Endodermal cell (in vitro differentiated cells): Measurements from ENCODE around the gene LSR. TPM values are rescaled to one million over a fixed set of nuclear protein-coding genes. Genes with fewer than 3 reads are reported as not detected.

Source experiments
- DNase-seq: peaks from one replicate; pipeline ENCODE4 v3.0.0-alpha.2; 2017
- H3K27ac ChIP-seq: 2 replicates; pipeline ENCODE4 v1.5.1; 2013; ENCODE audit warnings: mild to moderate bottlenecking, low read depth, low read length, moderate library complexity
- H3K27me3 ChIP-seq: 2 replicates; pipeline ENCODE4 v1.6.1; 2013; ENCODE audit warnings: mild to moderate bottlenecking, low read length, moderate library complexity; ENCODE audit not compliant: insufficient read depth, control insufficient read depth, poor library complexity, severe bottlenecking
- H3K36me3 ChIP-seq: 2 replicates; pipeline ENCODE4 v1.7.0; 2013; ENCODE audit warnings: mild to moderate bottlenecking, low read length, moderate library complexity; ENCODE audit not compliant: control insufficient read depth, insufficient read depth
- H3K4me1 ChIP-seq: one replicate; pipeline ENCODE4 v1.7.0; 2013; ENCODE audit warnings: low read length; ENCODE audit not compliant: control insufficient read depth, insufficient read depth
- H3K4me3 ChIP-seq: 2 replicates; pipeline ENCODE4 v1.5.1; 2013; ENCODE audit warnings: mild to moderate bottlenecking, low read length, moderate library complexity
- H3K9ac ChIP-seq: 2 replicates; pipeline ENCODE4 v1.6.1; 2013; ENCODE audit warnings: mild to moderate bottlenecking, low read length, moderate library complexity; ENCODE audit not compliant: poor library complexity, severe bottlenecking; ENCODE audit errors: extremely low read depth
- H3K9me3 ChIP-seq: 2 replicates; pipeline ENCODE4 v1.6.1; 2013; ENCODE audit warnings: mild to moderate bottlenecking, low read length, moderate library complexity; ENCODE audit not compliant: control insufficient read depth
- H3K27ac Mint-ChIP-seq: 2 replicates; pipeline ENCODE4 v1.8.0; 2020; ENCODE audit warnings: mixed read lengths
- H3K27me3 Mint-ChIP-seq: 2 replicates; pipeline ENCODE4 v1.8.0; 2021; ENCODE audit warnings: mild to moderate bottlenecking, mixed read lengths; ENCODE audit not compliant: insufficient read depth
- H3K36me3 Mint-ChIP-seq: 2 replicates; pipeline ENCODE4 v1.8.0; 2020; ENCODE audit warnings: low read depth, mixed read lengths
- H3K4me1 Mint-ChIP-seq: 2 replicates; pipeline ENCODE4 v1.8.0; 2020; ENCODE audit warnings: mixed read lengths
- H3K4me3 Mint-ChIP-seq: 2 replicates; pipeline ENCODE4 v1.8.0; 2020; ENCODE audit warnings: mild to moderate bottlenecking, moderate library complexity, mixed read lengths
- H3K9me3 Mint-ChIP-seq: 2 replicates; pipeline ENCODE4 v1.8.0; 2020; ENCODE audit warnings: mild to moderate bottlenecking, mixed read lengths
- WGBS, 2 experiments: methylation state at CpG; one replicate each; pipeline versions ENCODE4 v1.1.5 to v1.1.7; 2013; ENCODE audit warnings: missing lambda C conversion rate in 2 of 2, mixed read lengths in 1 of 2; ENCODE audit not compliant: insufficient coverage in 1 of 2, insufficient read length in 1 of 2; 5-methylcytosine and 5-hydroxymethylcytosine counted together
- total RNA-seq, 2 donors: library from RNA; stranded (reverse); fragmentation: NEBNext Ultra II Directional in 1 of 2; extraction: Animal tissue kit (Norgen Biotek cat#: 25700) in 1 of 2; gene quantifications; 2 replicates in 1 of 2; 3 replicates in 1 of 2; pipeline ENCODE4 v1.2.1, GENCODE V29; 2021
- TF ChIP-seq, protein P1 (sequence below): fragments of 200-600 bp; sonication (generic); conservative IDR thresholded peaks from 2 replicates; pipeline ENCODE4 v1.5.0; 2021; ENCODE audit warnings: antibody characterized with exemption, mild to moderate bottlenecking

Gene LSR
- total RNA-seq, 2 donors from 2014 or later = 112 to 170 TPM

DNA sequence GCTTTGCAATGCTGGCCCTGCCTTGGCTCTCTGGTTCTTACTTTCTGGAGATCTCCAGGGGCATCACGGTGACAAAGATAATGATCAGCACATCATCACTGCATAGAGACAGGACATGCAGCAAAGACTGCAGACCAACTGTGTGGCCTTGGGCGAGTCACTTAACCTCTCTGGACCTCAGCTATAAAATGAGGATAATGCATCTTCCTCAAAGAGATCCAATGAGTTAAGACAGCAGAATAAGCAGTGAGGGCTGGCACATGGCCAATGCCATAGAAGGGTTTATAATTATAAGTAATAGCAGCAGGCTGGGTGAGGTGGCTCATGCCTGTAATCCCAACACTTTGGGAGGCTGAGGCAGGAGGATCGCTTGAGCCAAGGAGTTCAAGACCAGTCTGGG lies 45.5 kb downstream of the LSR start:
- Mint-ChIP-seq H3K4me1 (peaks cover 3% of the 10 kb centered on the region), H3K27me3 (peaks cover 8% of the 10 kb centered on the region), H3K36me3 (no peaks in the 10 kb centered on the region), H3K9me3 (no peaks in the 10 kb centered on the region), H3K27ac (no peak overlapping the region), H3K4me3 (no peak overlapping the region)
- H3K36me3 ChIP-seq = no peaks in the 10 kb centered on the region
- H3K27me3 ChIP-seq = no peaks in the 10 kb centered on the region
- DNase-seq = no peak
- no peaks in the 10 kb centered on the region for H3K9me3 ChIP-seq
- WGBS, 2 experiments = 67 to 90% methylated on average over 2 to 3 of the region's 3 CpGs
- peaks cover 5% of the 10 kb centered on the region for H3K4me1 ChIP-seq
- H3K27ac ChIP-seq = no peak overlapping the region
- no peak overlapping the region for H3K9ac ChIP-seq
- TF ChIP-seq, protein P1, sequence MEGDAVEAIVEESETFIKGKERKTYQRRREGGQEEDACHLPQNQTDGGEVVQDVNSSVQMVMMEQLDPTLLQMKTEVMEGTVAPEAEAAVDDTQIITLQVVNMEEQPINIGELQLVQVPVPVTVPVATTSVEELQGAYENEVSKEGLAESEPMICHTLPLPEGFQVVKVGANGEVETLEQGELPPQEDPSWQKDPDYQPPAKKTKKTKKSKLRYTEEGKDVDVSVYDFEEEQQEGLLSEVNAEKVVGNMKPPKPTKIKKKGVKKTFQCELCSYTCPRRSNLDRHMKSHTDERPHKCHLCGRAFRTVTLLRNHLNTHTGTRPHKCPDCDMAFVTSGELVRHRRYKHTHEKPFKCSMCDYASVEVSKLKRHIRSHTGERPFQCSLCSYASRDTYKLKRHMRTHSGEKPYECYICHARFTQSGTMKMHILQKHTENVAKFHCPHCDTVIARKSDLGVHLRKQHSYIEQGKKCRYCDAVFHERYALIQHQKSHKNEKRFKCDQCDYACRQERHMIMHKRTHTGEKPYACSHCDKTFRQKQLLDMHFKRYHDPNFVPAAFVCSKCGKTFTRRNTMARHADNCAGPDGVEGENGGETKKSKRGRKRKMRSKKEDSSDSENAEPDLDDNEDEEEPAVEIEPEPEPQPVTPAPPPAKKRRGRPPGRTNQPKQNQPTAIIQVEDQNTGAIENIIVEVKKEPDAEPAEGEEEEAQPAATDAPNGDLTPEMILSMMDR = no peak
- H3K4me3 ChIP-seq = no peak overlapping the region

DNA sequence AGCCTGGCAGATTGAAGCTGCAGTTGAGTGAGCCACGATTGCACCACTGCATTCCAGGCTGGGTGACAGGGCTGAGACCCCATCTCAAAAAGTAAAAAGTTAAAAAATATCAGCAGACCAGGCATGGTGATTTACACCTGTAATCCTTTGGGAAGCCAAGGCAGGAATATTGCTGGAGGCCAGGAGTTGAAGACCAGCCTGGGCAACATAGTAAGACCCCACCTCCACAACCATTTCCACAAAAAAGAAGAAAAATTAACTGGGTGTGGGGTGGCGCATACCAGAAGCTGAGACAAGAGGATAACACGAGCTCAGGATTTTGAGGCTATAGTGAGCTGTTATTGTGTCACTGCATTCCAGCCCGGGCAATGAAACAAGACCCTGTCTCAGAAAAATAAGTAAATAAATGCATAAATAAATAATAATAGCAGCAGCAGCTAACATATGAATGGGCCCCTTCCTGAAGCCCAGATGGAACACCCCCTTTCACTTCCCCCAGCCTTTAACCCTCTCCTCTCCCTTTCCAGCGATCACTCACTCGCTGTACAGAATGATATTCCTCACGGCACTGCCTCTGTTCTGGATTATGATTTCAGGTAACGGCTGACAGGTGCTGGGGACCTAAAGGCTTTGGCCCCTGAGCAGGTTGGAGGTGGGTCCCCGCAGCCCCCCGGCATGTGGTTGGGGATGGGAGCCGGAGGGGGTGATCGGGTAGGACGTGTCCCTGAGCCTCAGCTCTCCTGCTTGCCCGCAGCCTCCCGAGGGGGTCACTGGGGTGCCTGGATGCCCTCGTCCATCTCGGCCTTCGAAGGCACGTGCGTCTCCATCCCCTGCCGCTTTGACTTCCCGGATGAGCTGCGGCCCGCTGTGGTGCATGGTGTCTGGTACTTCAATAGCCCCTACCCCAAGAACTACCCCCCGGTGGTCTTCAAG lies 46.3 kb downstream of the LSR start:
- Histone ChIP-seq H3K27me3 (no peaks in the 10 kb centered on the region), H3K9me3 (no peaks in the 10 kb centered on the region), H3K4me3 (no peak overlapping the region), H3K36me3 (no peaks in the 10 kb centered on the region), H3K4me1 (peaks cover 5% of the 10 kb centered on the region), H3K9ac (no peak overlapping the region), H3K27ac (no peak overlapping the region)
- H3K4me1 Mint-ChIP-seq = peaks cover 3% of the 10 kb centered on the region
- no peak for DNase-seq
- H3K27ac Mint-ChIP-seq = no peak overlapping the region
- TF ChIP-seq, protein P1 = no peak
- peaks cover 8% of the 10 kb centered on the region for H3K27me3 Mint-ChIP-seq
- H3K4me3 Mint-ChIP-seq = no peak overlapping the region
- no peaks in the 10 kb centered on the region for H3K36me3 Mint-ChIP-seq
- H3K9me3 Mint-ChIP-seq = no peaks in the 10 kb centered on the region
- WGBS, 2 experiments = 86 to 89% methylated on average over 19 to 24 of the region's 25 CpGs

DNA sequence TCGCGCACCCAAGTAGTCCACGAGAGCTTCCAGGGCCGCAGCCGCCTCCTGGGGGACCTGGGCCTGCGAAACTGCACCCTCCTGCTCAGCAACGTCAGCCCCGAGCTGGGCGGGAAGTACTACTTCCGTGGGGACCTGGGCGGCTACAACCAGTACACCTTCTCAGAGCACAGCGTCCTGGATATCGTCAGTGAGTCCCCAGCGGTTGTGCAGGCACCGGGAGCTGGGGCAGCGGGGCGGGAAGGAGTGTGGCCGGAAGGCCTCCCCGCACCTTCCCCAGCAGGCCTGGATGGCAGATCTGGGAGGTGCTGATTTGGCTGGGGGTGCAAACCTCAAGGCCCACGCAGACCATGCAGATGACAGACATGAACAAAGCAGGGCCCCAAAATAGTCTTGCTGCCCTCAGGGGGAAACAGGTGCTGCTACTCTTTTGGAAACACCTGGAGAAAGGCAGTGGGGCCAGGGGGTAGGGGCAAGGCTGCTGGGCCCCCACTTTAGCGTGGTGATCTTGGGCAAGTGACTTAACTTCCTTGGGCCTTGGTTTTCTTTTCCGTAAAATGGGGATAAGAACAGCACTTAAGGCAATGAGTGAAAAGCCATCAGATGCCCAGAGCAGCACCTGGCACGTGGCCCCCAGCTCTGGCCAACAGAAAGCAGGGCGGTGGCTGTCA lies 47.1 kb downstream of the LSR start:
- H3K4me3 ChIP-seq = no peak overlapping the region
- H3K4me3 Mint-ChIP-seq = no peak overlapping the region
- no peaks in the 10 kb centered on the region for H3K9me3 ChIP-seq
- no peak overlapping the region for H3K27ac ChIP-seq
- WGBS, 2 experiments = 78 to 81% methylated on average over 18 to 24 of the region's 24 CpGs
- peaks cover 3% of the 10 kb centered on the region for H3K4me1 Mint-ChIP-seq
- H3K27ac Mint-ChIP-seq = no peak overlapping the region
- TF ChIP-seq, protein P1 = no peak
- peaks cover 8% of the 10 kb centered on the region for H3K27me3 Mint-ChIP-seq
- H3K27me3 ChIP-seq = no peaks in the 10 kb centered on the region
- no peak overlapping the region for H3K9ac ChIP-seq
- DNase-seq = peak; percentile 70
- H3K36me3 Mint-ChIP-seq = no peaks in the 10 kb centered on the region
- H3K9me3 Mint-ChIP-seq = no peaks in the 10 kb centered on the region
- peaks cover 5% of the 10 kb centered on the region for H3K4me1 ChIP-seq
- no peaks in the 10 kb centered on the region for H3K36me3 ChIP-seq
